ENCODE data around the gene SASH1. TPM values are rescaled to one million over a fixed set of nuclear protein-coding genes. Genes with fewer than 3 reads are reported as not detected.

Gene SASH1
- total RNA-seq, 1 experiment from 2014 or later = 33.2 TPM

DNA sequence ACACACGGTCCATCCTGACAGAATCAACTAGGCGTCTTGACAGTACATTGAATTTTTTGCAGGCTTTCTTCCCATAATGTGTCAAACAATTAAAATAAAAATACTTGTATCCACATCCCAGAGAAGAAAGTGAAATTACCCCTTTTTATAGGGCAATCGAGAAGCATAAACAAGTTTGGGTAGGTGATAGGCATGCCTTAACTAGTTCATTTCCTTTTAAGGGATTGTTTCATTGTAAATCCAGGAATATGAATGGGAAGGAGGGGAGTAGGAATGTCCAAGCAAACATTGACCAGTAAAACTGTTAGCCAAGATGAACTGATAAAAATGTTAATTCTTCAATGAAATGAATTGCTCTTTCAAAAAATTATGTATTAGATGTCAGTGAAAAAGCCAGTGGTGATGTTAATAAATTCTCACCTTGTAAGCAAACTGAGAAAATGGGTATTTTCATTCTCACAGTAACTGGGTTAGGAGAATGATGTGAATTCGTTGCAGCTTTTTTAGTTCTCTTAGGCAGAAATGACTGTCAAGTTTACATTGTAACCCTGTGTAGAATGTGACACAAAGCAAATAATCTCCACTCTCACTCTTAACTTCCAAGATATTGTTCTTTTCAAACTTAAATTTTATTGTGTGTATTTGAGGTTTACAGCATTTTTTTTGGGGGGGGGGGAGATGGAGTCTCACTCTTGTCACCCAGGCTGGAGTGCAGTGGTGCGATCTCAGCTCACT, 31.6 kb downstream of the SASH1 start:
- Histone ChIP-seq H3K4me2 (ENCODE audit: insufficient read depth, insufficient read length, low read length) (no peak overlapping the region), H3K23ac (ENCODE audit: insufficient read length, low read depth, low read length) (no peak overlapping the region), H4K91ac (ENCODE audit: insufficient read length, low read depth, low read length) (no peak overlapping the region), H2BK12ac (ENCODE audit: insufficient read length, low read depth, low read length) (no peak overlapping the region), H3K56ac (ENCODE audit: insufficient read length, low read depth, low read length) (no peak overlapping the region), H4K8ac (replicated peaks; ENCODE audit: insufficient read length, low read depth, low read length) (no peak overlapping the region), H3K4me1 (ENCODE audit: insufficient read depth, low read length) (no peaks in the 10 kb centered on the region; the same call in 1 of the 2 replicates), H3T11ph (ENCODE audit: low read length) (no peak overlapping the region), H2AFZ (ENCODE audit: low read length) (no peak overlapping the region), H2BK15ac (ENCODE audit: low read depth, low read length) (no peak overlapping the region), H3K27ac (ENCODE audit: insufficient read length, low read depth, low read length) (no peak overlapping the region), H4K5ac (ENCODE audit: insufficient read length, low read depth, low read length) (no peak overlapping the region), H2BK120ac (ENCODE audit: low read depth, low read length, poor library complexity, severe bottlenecking) (no peak overlapping the region), H3K79me2 (ENCODE audit: insufficient read depth, low read length) (no peaks in the 10 kb centered on the region), H3K9ac (ENCODE audit: extremely low read depth, insufficient read length, low read length) (no peak overlapping the region), H3K23me2 (ENCODE audit: insufficient read length, low read depth, low read length, poor library complexity, severe bottlenecking) (no peaks in the 10 kb centered on the region), H4K20me1 (ENCODE audit: control insufficient read depth, insufficient read depth, insufficient read length) (no peaks in the 10 kb centered on the region), H3K9me3 (ENCODE audit: control insufficient read depth, low read depth, low read length) (no peaks in the 10 kb centered on the region), H3K27me3 (ENCODE audit: insufficient read depth, low read length) (no peaks in the 10 kb centered on the region), H3K18ac (ENCODE audit: insufficient read length, low read depth, low read length) (no peak overlapping the region), H2BK20ac (ENCODE audit: low read depth, low read length, poor library complexity, severe bottlenecking) (no peak overlapping the region), H3K4ac (ENCODE audit: low read depth, low read length) (no peak overlapping the region), H2AK5ac (ENCODE audit: insufficient read length, low read length) (no peak overlapping the region), H3K79me1 (ENCODE audit: insufficient read depth, low read depth, low read length, poor library complexity, severe bottlenecking) (no peaks in the 10 kb centered on the region), H3K14ac (ENCODE audit: insufficient read depth, low read length) (no peak overlapping the region), H2BK5ac (ENCODE audit: insufficient read length, low read length) (no peak overlapping the region)
- Mint-ChIP-seq H3K27me3 (ENCODE audit: low read depth) (no peaks in the 10 kb centered on the region), H3K27ac (peak overlapping the region in 2 of 3 experiments; percentile 79 to 83; a peak in 2 of 7 replicates), H3K4me1 (peaks cover 20 to 22% of the 10 kb centered on the region in 2 experiments), H3K9me3 (peaks cover 0 to 2% of the 10 kb centered on the region in 2 experiments; a peak in 1 of 5 replicates), H3K4me3 (no peak overlapping the region), H3K36me3 (ENCODE audit: insufficient read depth in 1 of 3, low read depth in 3 of 3) (peaks cover 2 to 10% (median 4%) of the 10 kb centered on the region in 3 experiments; a peak in 5 of 7 replicates)
- DNase-seq = no peak
- no CpG with 5 or more reads among the region's 5 CpGs for WGBS (ENCODE audit: extremely low coverage, insufficient read length, low lambda C conversion rate)
- TF ChIP-seq, protein P1, sequence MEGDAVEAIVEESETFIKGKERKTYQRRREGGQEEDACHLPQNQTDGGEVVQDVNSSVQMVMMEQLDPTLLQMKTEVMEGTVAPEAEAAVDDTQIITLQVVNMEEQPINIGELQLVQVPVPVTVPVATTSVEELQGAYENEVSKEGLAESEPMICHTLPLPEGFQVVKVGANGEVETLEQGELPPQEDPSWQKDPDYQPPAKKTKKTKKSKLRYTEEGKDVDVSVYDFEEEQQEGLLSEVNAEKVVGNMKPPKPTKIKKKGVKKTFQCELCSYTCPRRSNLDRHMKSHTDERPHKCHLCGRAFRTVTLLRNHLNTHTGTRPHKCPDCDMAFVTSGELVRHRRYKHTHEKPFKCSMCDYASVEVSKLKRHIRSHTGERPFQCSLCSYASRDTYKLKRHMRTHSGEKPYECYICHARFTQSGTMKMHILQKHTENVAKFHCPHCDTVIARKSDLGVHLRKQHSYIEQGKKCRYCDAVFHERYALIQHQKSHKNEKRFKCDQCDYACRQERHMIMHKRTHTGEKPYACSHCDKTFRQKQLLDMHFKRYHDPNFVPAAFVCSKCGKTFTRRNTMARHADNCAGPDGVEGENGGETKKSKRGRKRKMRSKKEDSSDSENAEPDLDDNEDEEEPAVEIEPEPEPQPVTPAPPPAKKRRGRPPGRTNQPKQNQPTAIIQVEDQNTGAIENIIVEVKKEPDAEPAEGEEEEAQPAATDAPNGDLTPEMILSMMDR (conservative IDR thresholded peaks at IDR 0.05) = no peak
